A549 (cell line): Measurements from ENCODE around the gene DCLK1. TPM values are rescaled to one million over a fixed set of nuclear protein-coding genes. Genes with fewer than 3 reads are reported as not detected.

Source experiments
- ATAC-seq, 2 experiments: fragments of 200-7000 bp in 1 of 2; fragments of >200 bp in 1 of 2; cut with Nextera tagmentation in 1 of 2; cut with Tn5 transposase in 1 of 2; 3 replicates each; pipeline versions ENCODE4 v1.8.0 to v1.9.1; 2018 to 2020; ENCODE audit warnings: mild to moderate bottlenecking in 1 of 2, moderate library complexity in 1 of 2
- CTCF ChIA-PET: fragments of 300-600 bp; sonication (Branson Sonifier 250); formaldehyde crosslinking; extraction: SDS; loops from one replicate; lab custom pipeline; 2021; ENCODE audit warnings: antibody characterized with exemption, inconsistent platforms; lab: Yijun Ruan, JAX
- POLR2A ChIA-PET: fragments of 350-600 bp; formaldehyde crosslinking; extraction: SDS; loops from one replicate; lab custom pipeline; 2021; ENCODE audit warnings: antibody characterized with exemption, inconsistent platforms; lab: Yijun Ruan, JAX
- DNase-seq, 2 experiments: peaks; one replicate each; pipeline versions ENCODE4 v3.0.0 to v3.0.0-alpha.2; 2011 to 2016; ENCODE audit warnings: low read depth in 1 of 2, low spot score in 1 of 2
- FAIRE-seq: peaks from 2 replicates; lab custom pipeline; 2011; peaks lifted over from hg19 to GRCh38; lab: Jason Lieb, UNC
- H3K27ac ChIP-seq, 2 experiments: fragments of >200 bp; sonication (Bioruptor Twin); formaldehyde crosslinking; 3 replicates each; pipeline ENCODE4 v1.5.1; 2016 to 2017
- H3K4me1 ChIP-seq: fragments of >200 bp; sonication (Bioruptor Twin); formaldehyde crosslinking; 3 replicates; pipeline ENCODE4 v1.6.1; 2016
- H3K4me2 ChIP-seq: fragments of >200 bp; sonication (Bioruptor Twin); formaldehyde crosslinking; 3 replicates; pipeline ENCODE4 v1.6.1; 2016
- H3K4me3 ChIP-seq: fragments of >200 bp; sonication (Bioruptor Twin); formaldehyde crosslinking; 3 replicates; pipeline ENCODE4 v1.5.1; 2016
- H3K9me3 ChIP-seq: fragments of >200 bp; sonication (Bioruptor Twin); formaldehyde crosslinking; 3 replicates; pipeline ENCODE4 v1.6.1; 2016
- BHLHE40 ChIP-seq: IDR thresholded peaks from 2 replicates; pipeline ENCODE4 v1.6.1; 2012; ENCODE audit warnings: low read depth, low read length, inconsistent platforms
- CEBPB ChIP-seq, 2 experiments: fragments of >200 bp in 1 of 2; sonication (Bioruptor Twin) in 1 of 2; formaldehyde crosslinking in 1 of 2; IDR thresholded peaks; 2 replicates each; pipeline ENCODE4 v1.6.1; 2012 to 2016
- CHD4 ChIP-seq: fragments of 200-600 bp; sonication (generic); IDR thresholded peaks from 2 replicates; pipeline ENCODE4 v1.6.1; 2016; ENCODE audit warnings: antibody characterized with exemption, mild to moderate bottlenecking, borderline replicate concordance
- EHF ChIP-seq: fragments of 250-450 bp; sonication (Bioruptor Pico); IDR thresholded peaks from 2 replicates; pipeline ENCODE4 v1.5.0; 2020; ENCODE audit warnings: mild to moderate bottlenecking
- EP300 ChIP-seq, 2 experiments: fragments of >200 bp; sonication (Bioruptor Twin); formaldehyde crosslinking; IDR thresholded peaks; 2 replicates in 1 of 2; 3 replicates in 1 of 2; pipeline ENCODE4 v1.6.1; 2016 to 2017
- ESRRA ChIP-seq: fragments of 150-350 bp; IDR thresholded peaks from 2 replicates; pipeline ENCODE4 v1.6.1; 2014; ENCODE audit warnings: mild to moderate bottlenecking, low read length, borderline replicate concordance
- GATA3 ChIP-seq: IDR thresholded peaks from 2 replicates; pipeline ENCODE4 v1.6.1; 2012; ENCODE audit warnings: borderline replicate concordance
- HOXB13 ChIP-seq: fragments of 250-450 bp; sonication (Bioruptor Pico); IDR thresholded peaks from 2 replicates; pipeline ENCODE4 v1.5.0; 2020; ENCODE audit warnings: low read depth, mild to moderate bottlenecking, moderate library complexity
- JUN ChIP-seq, 2 experiments: fragments of >200 bp; sonication (Bioruptor Twin); formaldehyde crosslinking; IDR thresholded peaks; 2 replicates in 1 of 2; 3 replicates in 1 of 2; pipeline ENCODE4 v1.6.1; 2016 to 2017
- KDM1A ChIP-seq: fragments of 200-600 bp; sonication (generic); IDR thresholded peaks from 2 replicates; pipeline ENCODE4 v1.6.1; 2016; ENCODE audit warnings: low read depth, mild to moderate bottlenecking
- KDM5A ChIP-seq: fragments of 200-600 bp; sonication (generic); IDR thresholded peaks from 2 replicates; pipeline ENCODE4 v1.6.1; 2016; ENCODE audit warnings: antibody characterized with exemption, mild to moderate bottlenecking
- MAZ ChIP-seq: fragments of 150-350 bp; IDR thresholded peaks from 2 replicates; pipeline ENCODE4 v1.6.1; 2014; ENCODE audit warnings: antibody characterized with exemption, low read depth, low read length, borderline replicate concordance
- MYC ChIP-seq: IDR thresholded peaks from 2 replicates; pipeline ENCODE4 v1.6.1; 2012; ENCODE audit warnings: mild to moderate bottlenecking, inconsistent platforms, low read length, improper control_type of control experiment, borderline replicate concordance
- NFE2L2 ChIP-seq: fragments of 150-350 bp; conservative IDR thresholded peaks from 2 replicates; pipeline ENCODE4 v1.6.1; 2014; ENCODE audit warnings: low read length
- NPAS2 ChIP-seq: fragments of 250-450 bp; sonication (Bioruptor Pico); IDR thresholded peaks from 2 replicates; pipeline ENCODE4 v1.8.0; 2022; ENCODE audit warnings: mild to moderate bottlenecking, moderate library complexity, borderline replicate concordance
- PHF8 ChIP-seq: fragments of 200-600 bp; sonication (generic); IDR thresholded peaks from 2 replicates; pipeline ENCODE4 v1.6.1; 2016; ENCODE audit warnings: low read depth, mild to moderate bottlenecking, antibody characterized with exemption, moderate library complexity, borderline replicate concordance
- RAD21 ChIP-seq, 2 experiments: fragments of >200 bp in 1 of 2; sonication (Bioruptor Twin) in 1 of 2; formaldehyde crosslinking in 1 of 2; IDR thresholded peaks in 1 of 2; conservative IDR thresholded peaks in 1 of 2; 2 replicates in 1 of 2; 3 replicates in 1 of 2; pipeline ENCODE4 v1.6.1; 2012 to 2018; ENCODE audit warnings: inconsistent platforms in 1 of 2
- RFX5 ChIP-seq: fragments of 450-650 bp; IDR thresholded peaks from 2 replicates; pipeline ENCODE4 v1.7.1; 2014; ENCODE audit warnings: antibody characterized with exemption, mild to moderate bottlenecking, moderate library complexity
- RNF2 ChIP-seq: fragments of 200-600 bp; sonication (generic); IDR thresholded peaks from 2 replicates; pipeline ENCODE4 v1.6.1; 2016; ENCODE audit warnings: low read depth, mild to moderate bottlenecking, antibody characterized with exemption, moderate library complexity, borderline replicate concordance
- SMC3 ChIP-seq: fragments of >200 bp; sonication (Bioruptor Twin); formaldehyde crosslinking; IDR thresholded peaks from 3 replicates; pipeline ENCODE4 v1.6.1; 2018; ENCODE audit warnings: inconsistent platforms
- WGBS: methylation state at CpG from one replicate; pipeline ENCODE4 v1.1.6; 2017; ENCODE audit errors: missing lambda C conversion rate; 5-methylcytosine and 5-hydroxymethylcytosine counted together
- polyA plus RNA-seq, 4 experiments: library from polyadenylated mRNA; depleted of rRNA in 3 of 4; stranded (reverse); fragments of >200 nt; fragmentation: RNase III in 1 of 4; extraction: RNeasy Plus Mini Kit Qiagen cat#74134 plus additional on column Dnase treatment in 1 of 4; gene quantifications; 2 replicates in 3 of 4; 3 replicates in 1 of 4; pipeline ENCODE4 v1.2.3, GENCODE V29; 2011 to 2017
- TF ChIP-seq, protein P1 (sequence below): fragments of >200 bp; sonication (Bioruptor Twin); formaldehyde crosslinking; IDR thresholded peaks from 3 replicates; pipeline ENCODE4 v1.6.1; 2016
- TF ChIP-seq, protein P2 (sequence below): IDR thresholded peaks from 2 replicates; pipeline ENCODE4 v1.6.1; 2012; ENCODE audit warnings: low read depth, borderline replicate concordance
- TF ChIP-seq, protein P3 (sequence below): fragments of 250-450 bp; sonication (Bioruptor Pico); IDR thresholded peaks from 2 replicates; pipeline ENCODE4 v1.5.0; 2021; ENCODE audit warnings: mild to moderate bottlenecking, moderate library complexity, borderline replicate concordance

The DCLK1 gene
- polyA plus RNA-seq, 2 of the 4 experiments (the other 2 are of a cell fraction): 0.13 to 0.21 TPM

DNA sequence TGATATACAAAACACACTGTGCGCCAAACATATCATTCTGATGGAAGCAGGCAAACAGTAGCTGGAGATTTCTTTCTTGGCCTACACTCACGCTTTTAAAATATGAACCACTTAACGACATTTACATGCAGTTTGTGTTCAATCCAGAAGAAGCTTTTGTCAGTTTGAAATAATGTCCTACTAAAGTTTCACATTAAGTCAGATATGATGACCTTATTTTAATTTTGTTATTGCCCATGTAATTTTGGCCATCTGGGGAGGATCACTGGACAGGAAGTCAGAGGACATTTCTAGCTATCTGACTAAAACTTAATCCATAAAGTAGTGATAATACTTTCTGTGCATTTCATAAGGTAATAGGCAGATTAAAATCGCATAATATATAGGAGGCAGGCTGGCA is 98.1 kb downstream of the DCLK1 start:
- FAIRE-seq: no peak
- TF ChIP-seq RNF2: no peak
- TF ChIP-seq HOXB13 (CRISPR knock-in tag): no peak
- no peak for TF ChIP-seq EP300 (IDR thresholded peaks at IDR 0.05)
- no peak for TF ChIP-seq SMC3
- TF ChIP-seq CHD4: no peak
- no peak for TF ChIP-seq MAZ
- TF ChIP-seq, protein P1, sequence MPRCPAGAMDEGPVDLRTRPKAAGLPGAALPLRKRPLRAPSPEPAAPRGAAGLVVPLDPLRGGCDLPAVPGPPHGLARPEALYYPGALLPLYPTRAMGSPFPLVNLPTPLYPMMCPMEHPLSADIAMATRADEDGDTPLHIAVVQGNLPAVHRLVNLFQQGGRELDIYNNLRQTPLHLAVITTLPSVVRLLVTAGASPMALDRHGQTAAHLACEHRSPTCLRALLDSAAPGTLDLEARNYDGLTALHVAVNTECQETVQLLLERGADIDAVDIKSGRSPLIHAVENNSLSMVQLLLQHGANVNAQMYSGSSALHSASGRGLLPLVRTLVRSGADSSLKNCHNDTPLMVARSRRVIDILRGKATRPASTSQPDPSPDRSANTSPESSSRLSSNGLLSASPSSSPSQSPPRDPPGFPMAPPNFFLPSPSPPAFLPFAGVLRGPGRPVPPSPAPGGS: no peak
- TF ChIP-seq KDM1A: no peak
- TF ChIP-seq KDM5A: no peak
- TF ChIP-seq JUN (IDR thresholded peaks at IDR 0.05): no peak
- TF ChIP-seq GATA3: no peak
- no peak for TF ChIP-seq ESRRA
- no peak for TF ChIP-seq CEBPB (IDR thresholded peaks at IDR 0.05)
- TF ChIP-seq, protein P2, sequence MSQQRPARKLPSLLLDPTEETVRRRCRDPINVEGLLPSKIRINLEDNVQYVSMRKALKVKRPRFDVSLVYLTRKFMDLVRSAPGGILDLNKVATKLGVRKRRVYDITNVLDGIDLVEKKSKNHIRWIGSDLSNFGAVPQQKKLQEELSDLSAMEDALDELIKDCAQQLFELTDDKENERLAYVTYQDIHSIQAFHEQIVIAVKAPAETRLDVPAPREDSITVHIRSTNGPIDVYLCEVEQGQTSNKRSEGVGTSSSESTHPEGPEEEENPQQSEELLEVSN: no peak
- TF ChIP-seq PHF8: no peak
- no peak for TF ChIP-seq RFX5
- TF ChIP-seq NPAS2: no peak
- no peak for TF ChIP-seq EHF (CRISPR knock-in tag)
- TF ChIP-seq, protein P3, sequence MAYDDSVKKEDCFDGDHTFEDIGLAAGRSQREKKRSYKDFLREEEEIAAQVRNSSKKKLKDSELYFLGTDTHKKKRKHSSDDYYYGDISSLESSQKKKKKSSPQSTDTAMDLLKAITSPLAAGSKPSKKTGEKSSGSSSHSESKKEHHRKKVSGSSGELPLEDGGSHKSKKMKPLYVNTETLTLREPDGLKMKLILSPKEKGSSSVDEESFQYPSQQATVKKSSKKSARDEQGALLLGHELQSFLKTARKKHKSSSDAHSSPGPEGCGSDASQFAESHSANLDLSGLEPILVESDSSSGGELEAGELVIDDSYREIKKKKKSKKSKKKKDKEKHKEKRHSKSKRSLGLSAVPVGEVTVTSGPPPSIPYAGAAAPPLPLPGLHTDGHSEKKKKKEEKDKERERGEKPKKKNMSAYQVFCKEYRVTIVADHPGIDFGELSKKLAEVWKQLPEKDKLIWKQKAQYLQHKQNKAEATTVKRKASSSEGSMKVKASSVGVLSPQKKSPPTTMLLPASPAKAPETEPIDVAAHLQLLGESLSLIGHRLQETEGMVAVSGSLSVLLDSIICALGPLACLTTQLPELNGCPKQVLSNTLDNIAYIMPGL (CRISPR knock-in tag): no peak
- no peak for TF ChIP-seq RAD21 (conservative IDR thresholded peaks at IDR 0.05 in 1 of 2, IDR thresholded peaks at IDR 0.05 in 1 of 2)
- TF ChIP-seq, all 56 proteins: peak for 0
- POLR2A ChIA-PET: no interaction called here
- no peak overlapping the region for H3K4me3 ChIP-seq
- H3K27ac ChIP-seq: no peak overlapping the region
- WGBS: 61% methylated on average over 4 of the region's 4 CpGs
- DNase-seq (no peak), ATAC-seq (no peak)
- CTCF ChIA-PET: no interaction called here
- no peaks in the 10 kb centered on the region for H3K9me3 ChIP-seq
- H3K4me1 ChIP-seq: no peaks in the 10 kb centered on the region
- no peak overlapping the region for H3K4me2 ChIP-seq

DNA sequence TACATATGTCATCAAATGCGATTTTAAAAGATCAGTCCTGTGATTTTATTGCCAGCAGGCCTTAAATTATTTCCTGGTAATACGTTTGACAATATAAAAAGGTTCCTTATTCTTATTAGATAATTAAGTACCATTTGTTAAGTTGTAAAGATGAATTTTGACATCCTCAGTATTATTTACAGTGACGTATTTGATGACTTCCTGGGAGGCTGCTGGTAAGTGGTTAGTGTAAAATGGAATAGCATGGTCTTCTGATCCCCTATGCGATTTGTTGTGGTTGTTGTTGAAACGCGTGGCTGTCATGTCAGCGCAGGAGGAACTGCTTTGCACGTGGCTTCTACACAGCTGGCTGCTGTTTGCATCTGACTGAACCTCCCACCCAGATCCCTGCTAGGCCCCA is 99.7 kb downstream of the DCLK1 start:
- ATAC-seq: no peak
- WGBS: 62% methylated on average over 8 of the region's 8 CpGs

More for the DNA sequence above, 99.7 kb downstream of the DCLK1 start:
- no peaks in the 10 kb centered on the region for H3K4me1 ChIP-seq
- no peak overlapping the region for H3K27ac ChIP-seq
- DNase-seq (no peak), FAIRE-seq (no peak)
- no peak overlapping the region for H3K4me3 ChIP-seq
- ChIA-PET POLR2A (no interaction called here), CTCF (no interaction called here)
- H3K4me2 ChIP-seq: no peak overlapping the region
- TF ChIP-seq NPAS2 (no peak), BHLHE40 (no peak), GATA3 (no peak), MYC (no peak), NFE2L2 (no peak), MAZ (no peak)
- TF ChIP-seq, protein P2: no peak
- no peaks in the 10 kb centered on the region for H3K9me3 ChIP-seq
